ENCODE results near the gene CACNA1E.

DNA sequence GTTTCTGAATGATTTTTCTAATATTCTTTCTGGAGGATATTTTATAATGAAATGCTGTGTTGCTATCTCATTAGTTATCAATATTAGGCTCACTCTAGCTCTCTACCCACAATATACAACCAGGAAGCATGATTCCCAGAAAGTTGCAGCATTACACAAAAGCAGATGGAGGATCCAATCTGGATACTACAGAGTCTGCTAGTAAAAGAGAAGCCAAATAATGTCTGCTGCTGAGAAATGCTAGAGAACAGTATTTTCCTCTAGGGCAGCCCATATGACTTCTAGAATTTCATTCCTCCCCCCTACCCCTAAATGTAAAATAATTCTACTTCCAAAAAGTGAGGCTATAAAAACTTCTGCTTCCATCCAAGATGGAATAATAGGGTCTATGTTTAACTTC, 338.4 kb downstream of the CACNA1E start:
- TF ChIP-seq, protein P1, sequence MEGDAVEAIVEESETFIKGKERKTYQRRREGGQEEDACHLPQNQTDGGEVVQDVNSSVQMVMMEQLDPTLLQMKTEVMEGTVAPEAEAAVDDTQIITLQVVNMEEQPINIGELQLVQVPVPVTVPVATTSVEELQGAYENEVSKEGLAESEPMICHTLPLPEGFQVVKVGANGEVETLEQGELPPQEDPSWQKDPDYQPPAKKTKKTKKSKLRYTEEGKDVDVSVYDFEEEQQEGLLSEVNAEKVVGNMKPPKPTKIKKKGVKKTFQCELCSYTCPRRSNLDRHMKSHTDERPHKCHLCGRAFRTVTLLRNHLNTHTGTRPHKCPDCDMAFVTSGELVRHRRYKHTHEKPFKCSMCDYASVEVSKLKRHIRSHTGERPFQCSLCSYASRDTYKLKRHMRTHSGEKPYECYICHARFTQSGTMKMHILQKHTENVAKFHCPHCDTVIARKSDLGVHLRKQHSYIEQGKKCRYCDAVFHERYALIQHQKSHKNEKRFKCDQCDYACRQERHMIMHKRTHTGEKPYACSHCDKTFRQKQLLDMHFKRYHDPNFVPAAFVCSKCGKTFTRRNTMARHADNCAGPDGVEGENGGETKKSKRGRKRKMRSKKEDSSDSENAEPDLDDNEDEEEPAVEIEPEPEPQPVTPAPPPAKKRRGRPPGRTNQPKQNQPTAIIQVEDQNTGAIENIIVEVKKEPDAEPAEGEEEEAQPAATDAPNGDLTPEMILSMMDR (IDR thresholded peaks at IDR 0.05), result no peak
- TF ChIP-seq POLR2A (IDR thresholded peaks at IDR 0.05), result no peak
